Activated T-cell treated with anti-CD3 and anti-CD28 coated beads, Interleukin-2, amount 50 U/mL, for 4 hours (primary cell): ENCODE results near the gene SLIT3. TPM values are rescaled to one million over a fixed set of nuclear protein-coding genes. Genes with fewer than 3 reads are reported as not detected.

ENCODE experiments used
- ATAC-seq, 2 donors: fragments of 200-7000 bp; cut with Tn5 transposase; one replicate each; pipeline ENCODE4 v1.10.0; 2021
- DNase-seq: peaks from one replicate; pipeline ENCODE4 v3.0.0-alpha.2; 2020
- H3K27me3 Mint-ChIP-seq: one replicate; pipeline ENCODE4 v1.8.0; 2021; ENCODE audit warnings: low read depth, mixed read lengths
- H3K36me3 Mint-ChIP-seq: one replicate; pipeline ENCODE4 v1.8.0; 2022; ENCODE audit warnings: mixed read lengths; ENCODE audit not compliant: insufficient read depth
- H3K4me1 Mint-ChIP-seq: one replicate; pipeline ENCODE4 v1.8.0; 2021; ENCODE audit warnings: low read depth, mixed read lengths
- H3K4me3 Mint-ChIP-seq: one replicate; pipeline ENCODE4 v1.8.0; 2021; ENCODE audit warnings: mild to moderate bottlenecking, moderate library complexity, mixed read lengths
- H3K9me3 Mint-ChIP-seq: one replicate; pipeline ENCODE4 v1.8.0; 2021; ENCODE audit warnings: mixed read lengths
- total RNA-seq, 3 donors: library from RNA; stranded (reverse); gene quantifications; one replicate each; pipeline ENCODE4 v1.2.1, GENCODE V29; 2021

The SLIT3 gene
- total RNA-seq, 3 donors from 2014 or later: 0.03 to 0.16 (median 0.03) TPM

GRCh38 chr5:168699002-168699401, 601.9 kb downstream of the SLIT3 start:
- DNase-seq (no peak), ATAC-seq (no peak)
- H3K36me3 Mint-ChIP-seq: no peaks in the 10 kb centered on the region
- peaks cover 1% of the 10 kb centered on the region for H3K27me3 Mint-ChIP-seq
- H3K9me3 Mint-ChIP-seq: no peaks in the 10 kb centered on the region
- H3K4me3 Mint-ChIP-seq: no peak overlapping the region
- no peaks in the 10 kb centered on the region for H3K4me1 Mint-ChIP-seq

DNA sequence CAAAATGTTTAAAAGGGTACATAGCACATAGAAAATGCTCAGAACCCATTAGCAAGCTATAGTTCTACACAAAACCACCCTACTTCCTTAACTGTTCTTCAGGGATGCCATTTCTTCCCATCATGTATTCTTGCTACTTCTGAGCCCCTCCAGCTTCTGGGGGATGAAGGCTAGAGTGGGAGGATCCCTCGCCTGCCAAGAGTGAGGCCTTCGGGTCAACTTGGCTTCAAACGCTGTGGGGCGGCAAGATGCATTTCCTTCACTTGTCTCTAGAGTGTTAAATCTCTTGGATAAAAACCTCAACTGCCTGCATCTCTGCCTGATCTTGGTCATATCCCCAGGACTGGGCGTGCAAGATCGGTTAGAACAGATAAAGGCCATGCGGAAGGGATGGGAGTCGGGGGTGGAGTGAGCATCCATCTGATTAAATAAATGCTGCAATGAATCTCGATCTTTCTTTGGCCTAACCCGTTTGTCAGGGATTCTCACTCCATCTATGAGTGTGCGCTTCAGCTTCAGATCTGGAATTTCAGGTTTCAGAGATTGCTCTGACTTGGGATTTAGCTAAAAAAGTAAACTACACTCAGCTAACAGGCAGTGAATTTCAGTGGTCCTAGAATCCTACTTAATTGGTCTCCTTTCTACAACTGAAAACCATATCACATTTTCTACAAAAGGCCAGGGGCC, 603.8 kb downstream of the SLIT3 start:
- H3K4me1 Mint-ChIP-seq: no peaks in the 10 kb centered on the region
- no peaks in the 10 kb centered on the region for H3K36me3 Mint-ChIP-seq
- DNase-seq (no peak), ATAC-seq (no peak)
- peaks cover 1% of the 10 kb centered on the region for H3K27me3 Mint-ChIP-seq
- no peak overlapping the region for H3K4me3 Mint-ChIP-seq
- no peaks in the 10 kb centered on the region for H3K9me3 Mint-ChIP-seq

- no peaks in the 10 kb centered on the region for H3K4me1 Mint-ChIP-seq
- no peaks in the 10 kb centered on the region for H3K36me3 Mint-ChIP-seq
- peaks cover 1% of the 10 kb centered on the region for H3K27me3 Mint-ChIP-seq
- DNase-seq: no peak
- H3K4me3 Mint-ChIP-seq: no peak overlapping the region
- ATAC-seq: no peak
- H3K9me3 Mint-ChIP-seq: no peaks in the 10 kb centered on the region
These were observed 604.3 kb downstream of the SLIT3 start for GRCh38 chr5:168696611-168697010.

DNA sequence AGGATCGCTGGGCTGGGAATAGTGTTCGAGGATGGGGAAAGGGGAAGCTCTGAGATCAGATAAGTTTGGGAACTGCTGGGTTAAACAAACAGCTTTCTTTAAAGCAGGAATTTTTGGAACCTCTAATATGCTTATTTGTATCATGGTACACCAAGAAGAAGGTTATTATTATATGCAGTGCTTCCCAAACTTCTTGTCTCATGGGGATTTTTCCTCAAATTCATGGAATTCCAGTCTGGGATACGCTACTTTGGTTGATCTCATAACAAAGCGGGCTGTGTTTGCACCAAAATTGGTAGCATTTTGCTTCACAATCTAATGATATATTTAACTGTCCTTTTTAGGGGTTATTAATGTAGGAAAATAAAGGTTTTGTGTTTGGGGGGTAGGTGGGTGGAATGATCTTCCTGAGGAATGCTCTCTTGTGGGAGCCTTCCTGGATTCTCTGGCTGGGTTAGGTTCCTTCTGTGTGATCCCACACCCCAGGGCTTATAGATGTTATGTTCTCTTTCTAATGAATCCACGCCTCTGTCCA, 605.6 kb downstream of the SLIT3 start:
- Mint-ChIP-seq H3K27me3 (no peaks in the 10 kb centered on the region), H3K36me3 (no peaks in the 10 kb centered on the region), H3K4me1 (no peaks in the 10 kb centered on the region), H3K4me3 (no peak overlapping the region), H3K9me3 (no peaks in the 10 kb centered on the region)
- DNase-seq (no peak), ATAC-seq (no peak)

GRCh38 chr5:168694289-168694688, 606.6 kb downstream of the SLIT3 start:
- H3K36me3 Mint-ChIP-seq: no peaks in the 10 kb centered on the region
- H3K9me3 Mint-ChIP-seq: no peaks in the 10 kb centered on the region
- H3K4me3 Mint-ChIP-seq: no peak overlapping the region
- DNase-seq (no peak), ATAC-seq (no peak)
- no peaks in the 10 kb centered on the region for H3K27me3 Mint-ChIP-seq
- no peaks in the 10 kb centered on the region for H3K4me1 Mint-ChIP-seq

GRCh38 chr5:168693883-168694282, 607.1 kb downstream of the SLIT3 start:
- DNase-seq (no peak), ATAC-seq (no peak)
- Mint-ChIP-seq H3K9me3 (no peaks in the 10 kb centered on the region), H3K4me3 (no peak overlapping the region), H3K4me1 (no peaks in the 10 kb centered on the region), H3K36me3 (no peaks in the 10 kb centered on the region), H3K27me3 (no peaks in the 10 kb centered on the region)

GRCh38 chr5:168693297-168693696, 607.6 kb downstream of the SLIT3 start:
- H3K36me3 Mint-ChIP-seq: no peaks in the 10 kb centered on the region

GRCh38 chr5:168691891-168692290, 609.0 kb downstream of the SLIT3 start:
- ATAC-seq: no peak
- no peaks in the 10 kb centered on the region for H3K9me3 Mint-ChIP-seq
- H3K36me3 Mint-ChIP-seq: no peaks in the 10 kb centered on the region
- no peaks in the 10 kb centered on the region for H3K4me1 Mint-ChIP-seq
- H3K4me3 Mint-ChIP-seq: no peak overlapping the region
- no peaks in the 10 kb centered on the region for H3K27me3 Mint-ChIP-seq
- no peak for DNase-seq

More at GRCh38 chr5:168693297-168693696, 607.6 kb downstream of the SLIT3 start:
- H3K27me3 Mint-ChIP-seq: no peaks in the 10 kb centered on the region
- no peak for DNase-seq
- ATAC-seq: no peak
- H3K4me1 Mint-ChIP-seq: no peaks in the 10 kb centered on the region
- H3K4me3 Mint-ChIP-seq: no peak overlapping the region
- no peaks in the 10 kb centered on the region for H3K9me3 Mint-ChIP-seq

DNA sequence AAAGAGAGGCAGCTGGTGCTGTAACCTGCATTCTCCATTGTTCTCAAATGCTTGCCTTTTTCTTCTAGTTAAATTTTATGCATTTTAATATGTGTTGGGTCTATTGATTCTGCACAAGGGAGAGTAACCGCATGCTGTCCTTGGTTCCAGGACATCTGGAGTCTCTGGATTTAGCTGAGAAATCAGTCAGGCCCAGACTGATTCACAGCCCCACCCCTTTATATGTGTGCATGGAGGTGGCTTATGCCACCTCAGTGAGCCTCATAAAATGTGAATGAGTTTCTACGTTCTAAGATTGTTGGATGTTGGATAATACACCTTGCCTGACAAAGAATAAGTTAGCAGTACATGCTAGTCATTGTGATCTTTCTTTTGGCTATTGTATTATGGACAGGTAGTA, 611.7 kb downstream of the SLIT3 start:
- Mint-ChIP-seq H3K9me3 (no peaks in the 10 kb centered on the region), H3K36me3 (no peaks in the 10 kb centered on the region), H3K4me1 (no peaks in the 10 kb centered on the region), H3K27me3 (no peaks in the 10 kb centered on the region), H3K4me3 (no peak overlapping the region)
- DNase-seq (no peak), ATAC-seq (no peak)

DNA sequence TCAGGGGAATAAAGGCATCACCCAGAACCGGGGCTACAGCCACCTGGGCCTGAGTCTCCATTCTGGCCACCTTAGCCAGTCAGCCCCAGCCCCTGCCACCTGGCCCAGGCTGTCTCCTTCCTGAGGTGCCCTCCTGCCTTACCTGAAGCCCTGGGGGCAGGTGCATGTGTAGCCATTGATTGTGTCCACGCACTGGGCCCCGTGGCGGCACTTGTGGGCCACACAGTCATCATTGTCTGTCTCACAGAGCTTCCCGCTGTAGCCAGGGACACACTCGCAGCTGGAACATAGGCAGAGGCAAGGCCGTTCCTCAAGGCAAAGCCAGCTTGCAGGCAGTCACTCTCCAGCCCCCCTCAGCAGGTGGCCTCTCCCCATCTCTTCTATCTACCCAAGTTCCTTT, 614.1 kb downstream of the SLIT3 start:
- H3K4me3 Mint-ChIP-seq: no peak overlapping the region
- no peak for DNase-seq
- H3K4me1 Mint-ChIP-seq: peaks cover 5% of the 10 kb centered on the region
- no peak for ATAC-seq
- H3K27me3 Mint-ChIP-seq: no peaks in the 10 kb centered on the region
- H3K36me3 Mint-ChIP-seq: no peaks in the 10 kb centered on the region
- H3K9me3 Mint-ChIP-seq: no peaks in the 10 kb centered on the region

DNA sequence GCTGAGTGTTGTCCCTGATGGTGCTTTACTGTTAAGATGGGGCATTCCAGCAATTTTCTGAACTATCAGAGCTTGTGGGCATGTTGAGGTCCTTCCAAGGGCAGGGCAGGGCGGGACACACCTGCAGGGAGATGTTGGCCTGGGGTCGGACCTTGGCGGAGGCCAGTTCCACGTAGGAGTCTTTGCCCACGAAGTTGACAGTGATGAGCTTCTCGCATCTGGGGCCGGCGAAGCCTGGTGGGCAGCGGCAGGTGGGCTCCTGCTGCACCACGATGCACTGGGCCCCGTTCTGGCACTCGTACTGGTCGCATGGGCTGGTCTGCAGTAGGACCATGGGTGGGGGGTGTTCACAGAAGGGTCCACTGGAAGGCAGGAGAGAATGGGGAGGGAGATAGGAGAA, 615.4 kb downstream of the SLIT3 start:
- ATAC-seq: no peak
- H3K9me3 Mint-ChIP-seq: no peaks in the 10 kb centered on the region
- H3K4me1 Mint-ChIP-seq: peaks cover 5% of the 10 kb centered on the region
- no peak overlapping the region for H3K4me3 Mint-ChIP-seq
- H3K36me3 Mint-ChIP-seq: no peaks in the 10 kb centered on the region
- H3K27me3 Mint-ChIP-seq: no peaks in the 10 kb centered on the region
- no peak for DNase-seq

GRCh38 chr5:168683927-168684295, 617.0 kb downstream of the SLIT3 start:
- Mint-ChIP-seq H3K27me3 (no peaks in the 10 kb centered on the region), H3K36me3 (no peaks in the 10 kb centered on the region), H3K4me3 (no peak overlapping the region), H3K9me3 (no peaks in the 10 kb centered on the region), H3K4me1 (peaks cover 5% of the 10 kb centered on the region)
- ATAC-seq (no peak), DNase-seq (no peak)

DNA sequence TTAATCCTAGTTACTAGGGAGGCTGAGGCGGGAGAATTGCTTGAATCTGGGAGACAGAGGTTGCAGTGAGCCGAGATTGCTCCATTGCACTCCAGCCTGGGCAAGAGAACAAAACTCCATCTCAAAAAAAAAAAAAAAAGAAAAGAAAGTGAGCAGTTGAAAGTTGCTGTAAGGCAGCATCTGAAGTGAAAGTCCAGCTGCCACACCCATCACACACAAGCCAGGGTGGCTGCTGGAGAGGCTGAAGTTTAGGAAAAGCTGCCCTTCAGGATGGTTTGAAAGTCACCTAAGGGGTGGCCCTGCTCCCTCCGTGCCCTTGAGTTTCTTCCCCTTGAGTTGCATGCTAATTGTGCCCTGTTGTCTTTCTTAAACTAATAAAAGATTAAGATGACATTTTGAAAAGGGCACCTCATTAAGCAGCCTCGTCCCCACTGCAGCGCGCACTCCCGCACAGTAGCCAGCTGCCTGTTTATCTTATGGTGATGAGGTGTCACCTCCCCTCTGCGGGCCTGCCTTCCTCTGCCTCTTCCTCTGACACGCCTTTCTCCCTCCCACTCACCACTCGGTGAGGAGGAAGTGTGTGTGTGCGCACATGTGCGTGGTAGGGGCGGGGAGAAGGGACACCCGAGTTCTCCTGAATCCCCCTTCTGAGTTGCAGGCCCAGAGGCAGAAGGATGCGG, 617.6 kb downstream of the SLIT3 start:
- Mint-ChIP-seq H3K27me3 (no peaks in the 10 kb centered on the region), H3K36me3 (no peaks in the 10 kb centered on the region), H3K9me3 (no peaks in the 10 kb centered on the region), H3K4me1 (peaks cover 5% of the 10 kb centered on the region), H3K4me3 (no peak overlapping the region)
- ATAC-seq: peak; percentile 71 to 87
- peak; percentile 36 for DNase-seq

GRCh38 chr5:168681556-168682183, 619.3 kb downstream of the SLIT3 start:
- no peak for ATAC-seq
- peaks cover 5% of the 10 kb centered on the region for H3K4me1 Mint-ChIP-seq
- no peak for DNase-seq
- no peaks in the 10 kb centered on the region for H3K36me3 Mint-ChIP-seq
- no peaks in the 10 kb centered on the region for H3K27me3 Mint-ChIP-seq
- H3K4me3 Mint-ChIP-seq: no peak overlapping the region
- H3K9me3 Mint-ChIP-seq: no peaks in the 10 kb centered on the region

- no peaks in the 10 kb centered on the region for H3K9me3 Mint-ChIP-seq
- peaks cover 5% of the 10 kb centered on the region for H3K4me1 Mint-ChIP-seq
- DNase-seq (no peak), ATAC-seq (no peak)
- no peaks in the 10 kb centered on the region for H3K36me3 Mint-ChIP-seq
- H3K4me3 Mint-ChIP-seq: no peak overlapping the region
- peaks cover 1% of the 10 kb centered on the region for H3K27me3 Mint-ChIP-seq
These were observed 620.5 kb downstream of the SLIT3 start for GRCh38 chr5:168680395-168680794.
